Colonic mucosa (tissue), 4 donors: ENCODE measurements around the gene MYL7. TPM values are rescaled to one million over a fixed set of nuclear protein-coding genes. Genes with fewer than 3 reads are reported as not detected.

Source experiments
- DNase-seq: peaks from one replicate; pipeline ENCODE4 v3.0.0-alpha.2; 2020
- H3K27ac ChIP-seq: fragments of 200-600 bp; one replicate; pipeline ENCODE4 v1.8.0; 2021
- H3K27me3 ChIP-seq: fragments of 200-600 bp; one replicate; pipeline ENCODE4 v1.8.0; 2021
- H3K36me3 ChIP-seq: fragments of 200-600 bp; one replicate; pipeline ENCODE4 v1.8.0; 2021
- H3K4me1 ChIP-seq: fragments of 200-600 bp; one replicate; pipeline ENCODE4 v1.8.0; 2021; ENCODE audit warnings: mild to moderate bottlenecking
- H3K4me3 ChIP-seq: fragments of 200-600 bp; one replicate; pipeline ENCODE4 v1.8.0; 2021
- H3K9ac ChIP-seq, 2 donors: one replicate each; pipeline ENCODE4 v1.7.0; 2013; ENCODE audit warnings: control low read depth in 2 of 2, low read depth in 2 of 2, low read length in 2 of 2
- H3K9me3 ChIP-seq: fragments of 200-600 bp; one replicate; pipeline ENCODE4 v1.8.0; 2021
- CTCF ChIP-seq: fragments of 200-600 bp; IDR thresholded peaks from one replicate; pipeline ENCODE4 v1.8.0; 2022; ENCODE audit warnings: antibody characterized with exemption, mild to moderate bottlenecking
- intact Hi-C: fragments of 100-400 bp; cut with DNase I; formaldehyde crosslinking; loops from one replicate; pipeline ENCODE4 v1.14.1; 2022
- total RNA-seq, 2 donors: library from RNA; stranded (reverse); fragmentation: NEBNext Ultra II Directional in 1 of 2; extraction: Animal tissue kit (Norgen Biotek cat#: 25700) in 1 of 2; gene quantifications; one replicate each; pipeline ENCODE4 v1.2.1, GENCODE V29; 2021
- donor health status: healthy.
- donor health status: DM: no; HTN: no; CAD: no.
- donor health status: DM: no; HTN: no; CAD: no.

Gene MYL7
- total RNA-seq, 2 donors from 2014 or later = 2.2 TPM; not detected in 1

- Histone ChIP-seq H3K36me3 (no peaks in the 10 kb centered on the region), H3K9me3 (no peaks in the 10 kb centered on the region), H3K9ac (no peak overlapping the region), H3K4me3 (no peak overlapping the region), H3K4me1 (no peaks in the 10 kb centered on the region), H3K27ac (no peak overlapping the region), H3K27me3 (peaks cover 2% of the 10 kb centered on the region)
- DNase-seq = no peak
- no peak for TF ChIP-seq CTCF
- intact Hi-C loops = no loop called here
Observed at GRCh38 chr7:44109991-44110390, 31.1 kb downstream of the MYL7 start.

GRCh38 chr7:44108768-44109750 lies 32.1 kb downstream of the MYL7 start:
- Histone ChIP-seq H3K4me3 (no peak overlapping the region), H3K36me3 (no peaks in the 10 kb centered on the region), H3K27me3 (peaks cover 7% of the 10 kb centered on the region), H3K27ac (no peak overlapping the region), H3K9ac (no peak overlapping the region), H3K4me1 (no peaks in the 10 kb centered on the region), H3K9me3 (no peaks in the 10 kb centered on the region)
- intact Hi-C loops = no loop called here
- no peak for DNase-seq
- no peak for TF ChIP-seq CTCF

DNA sequence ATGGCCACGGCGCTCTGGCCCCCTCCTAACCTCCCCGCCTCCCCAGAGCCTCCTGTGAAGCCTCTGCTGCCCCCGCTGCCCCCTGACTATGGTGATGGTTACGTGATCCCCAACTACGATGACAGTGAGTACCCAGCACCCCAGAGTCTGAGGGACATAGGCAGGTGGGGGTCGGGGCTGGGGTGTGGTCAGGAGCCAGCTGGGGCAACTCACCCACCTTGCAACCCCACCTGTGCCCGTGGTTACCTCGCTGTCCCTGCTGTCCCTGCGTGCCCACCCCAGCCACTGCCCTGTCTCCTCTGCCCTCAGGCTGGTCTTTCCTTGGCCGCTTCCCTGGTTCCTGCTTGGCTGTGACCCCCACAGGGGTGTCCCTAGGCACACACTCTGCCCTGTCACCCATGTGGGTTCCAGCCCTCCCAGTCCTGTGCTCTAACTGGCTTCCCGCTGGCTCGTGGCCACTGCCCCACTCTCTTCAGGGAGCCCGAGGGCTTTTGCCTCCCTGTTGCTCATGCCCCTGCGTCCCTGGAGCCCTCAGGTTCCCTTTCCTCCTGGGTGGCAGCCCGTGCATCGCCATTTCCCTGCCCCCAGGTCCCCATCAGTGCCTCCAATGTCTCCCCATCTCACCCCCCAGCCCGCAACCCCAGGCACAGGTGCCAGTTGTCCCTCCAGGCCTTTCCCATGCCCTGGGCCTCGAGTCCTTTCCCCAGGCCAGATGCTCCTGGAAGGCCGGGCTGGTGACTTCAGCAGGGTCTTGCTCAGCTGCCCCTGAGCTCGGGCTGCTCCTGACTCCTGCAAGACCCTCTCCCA lies 33.0 kb downstream of the MYL7 start:
- no peak for TF ChIP-seq CTCF
- H3K36me3 ChIP-seq = no peaks in the 10 kb centered on the region
- intact Hi-C loops = no loop called here
- no peak overlapping the region for H3K9ac ChIP-seq
- peaks cover 11% of the 10 kb centered on the region for H3K27me3 ChIP-seq
- no peaks in the 10 kb centered on the region for H3K4me1 ChIP-seq
- no peak overlapping the region for H3K27ac ChIP-seq
- no peaks in the 10 kb centered on the region for H3K9me3 ChIP-seq
- no peak for DNase-seq
- no peak overlapping the region for H3K4me3 ChIP-seq

GRCh38 chr7:44107116-44107960 lies 33.8 kb downstream of the MYL7 start:
- H3K4me1 ChIP-seq = no peaks in the 10 kb centered on the region
- no peaks in the 10 kb centered on the region for H3K9me3 ChIP-seq
- H3K27ac ChIP-seq = no peak overlapping the region
- peaks cover 11% of the 10 kb centered on the region for H3K27me3 ChIP-seq
- TF ChIP-seq CTCF = no peak
- H3K4me3 ChIP-seq = no peak overlapping the region
- no peaks in the 10 kb centered on the region for H3K36me3 ChIP-seq
- DNase-seq = no peak
- peak overlapping the region in 1 of 2 donors; percentile 12 for H3K9ac ChIP-seq
- intact Hi-C loops = no loop called here
